Hepatocyte (in vitro differentiated cells): ENCODE measurements around the gene LRRN4CL. TPM values are rescaled to one million over a fixed set of nuclear protein-coding genes. Genes with fewer than 3 reads are reported as not detected.

Experiments used
- DNase-seq: peaks from one replicate; pipeline ENCODE4 v3.0.0-alpha.2; 2016; ENCODE audit warnings: low spot score
- H2AFZ ChIP-seq: fragments of 200-600 bp; sonication (generic); 2 replicates; pipeline ENCODE4 v1.6.0; 2016; ENCODE audit warnings: antibody characterized with exemption, mild to moderate bottlenecking
- H3K27ac ChIP-seq: fragments of 200-600 bp; sonication (generic); 2 replicates; pipeline ENCODE4 v1.5.1; 2016; ENCODE audit warnings: mild to moderate bottlenecking
- H3K27me3 ChIP-seq: fragments of 200-600 bp; sonication (generic); 2 replicates; pipeline ENCODE4 v1.6.1; 2016
- H3K36me3 ChIP-seq: fragments of 200-600 bp; sonication (generic); replicated peaks from 2 replicates; pipeline ENCODE4 v1.5.1; 2016; ENCODE audit warnings: low read depth; ENCODE audit not compliant: insufficient read depth
- H3K4me1 ChIP-seq: fragments of 200-600 bp; sonication (generic); 2 replicates; pipeline ENCODE4 v1.5.1; 2016; ENCODE audit warnings: mild to moderate bottlenecking, moderate library complexity; ENCODE audit not compliant: insufficient read depth
- H3K4me2 ChIP-seq: fragments of 200-600 bp; sonication (generic); 2 replicates; pipeline ENCODE4 v1.6.0; 2016
- H3K4me3 ChIP-seq: fragments of 200-600 bp; sonication (generic); 2 replicates; pipeline ENCODE4 v1.5.1; 2016; ENCODE audit warnings: mild to moderate bottlenecking
- H3K79me2 ChIP-seq: fragments of 200-600 bp; sonication (generic); 2 replicates; pipeline ENCODE4 v1.6.0; 2017; ENCODE audit warnings: mild to moderate bottlenecking
- H3K9me2 ChIP-seq: fragments of 200-600 bp; sonication (generic); replicated peaks from 2 replicates; pipeline ENCODE4 v1.6.0; 2017; ENCODE audit warnings: mild to moderate bottlenecking; ENCODE audit not compliant: insufficient read depth
- H3K9me3 ChIP-seq: fragments of 200-600 bp; sonication (generic); 2 replicates; pipeline ENCODE4 v1.5.1; 2016; ENCODE audit warnings: low read depth, mild to moderate bottlenecking
- H4K20me1 ChIP-seq: fragments of 200-600 bp; sonication (generic); 2 replicates; pipeline ENCODE4 v1.6.0; 2016; ENCODE audit warnings: mild to moderate bottlenecking; ENCODE audit not compliant: insufficient read depth, poor library complexity, severe bottlenecking
- EZH2 ChIP-seq: fragments of 200-600 bp; sonication (generic); IDR thresholded peaks from 2 replicates; pipeline ENCODE4 v1.6.1; 2016; ENCODE audit warnings: antibody characterized with exemption, mild to moderate bottlenecking, borderline replicate concordance
- EZH2phosphoT487 ChIP-seq: fragments of 200-600 bp; sonication (generic); IDR thresholded peaks from one replicate; pipeline ENCODE4 v1.6.1; 2018; ENCODE audit warnings: antibody characterized with exemption, mild to moderate bottlenecking, low read depth, moderate library complexity; ENCODE audit not compliant: unreplicated experiment, severe bottlenecking
- WGBS: methylation state at CpG from one replicate; pipeline ENCODE4 v1.1.6; 2016; ENCODE audit warnings: low lambda C conversion rate; ENCODE audit errors: missing lambda C conversion rate; 5-methylcytosine and 5-hydroxymethylcytosine counted together
- polyA plus RNA-seq: library from polyadenylated mRNA; unstranded; fragments of >200 nt; fragmentation: Nextera tagmentation; extraction: Ambion mirVana; gene quantifications from 2 replicates; pipeline ENCODE4 v1.2.1, GENCODE V29; 2016
- small RNA-seq: library from RNA; depleted of rRNA; stranded (forward); fragments of <200 nt; gene quantifications from one replicate; pipeline ENCODE3, GENCODE V24; 2014
- total RNA-seq: library from RNA; depleted of rRNA; stranded (reverse); fragments of >200 nt; gene quantifications from 2 replicates; pipeline ENCODE4 v1.2.3, GENCODE V29; 2014
- TF ChIP-seq, protein P1 (sequence below): fragments of 200-600 bp; sonication (generic); IDR thresholded peaks from 2 replicates; pipeline ENCODE4 v1.5.1; 2016; ENCODE audit warnings: antibody characterized with exemption, mild to moderate bottlenecking; ENCODE audit not compliant: poor library complexity

Gene LRRN4CL
- total and polyA plus RNA-seq, 2 experiments from 2014 or later: 0.40 to 0.41 TPM

DNA sequence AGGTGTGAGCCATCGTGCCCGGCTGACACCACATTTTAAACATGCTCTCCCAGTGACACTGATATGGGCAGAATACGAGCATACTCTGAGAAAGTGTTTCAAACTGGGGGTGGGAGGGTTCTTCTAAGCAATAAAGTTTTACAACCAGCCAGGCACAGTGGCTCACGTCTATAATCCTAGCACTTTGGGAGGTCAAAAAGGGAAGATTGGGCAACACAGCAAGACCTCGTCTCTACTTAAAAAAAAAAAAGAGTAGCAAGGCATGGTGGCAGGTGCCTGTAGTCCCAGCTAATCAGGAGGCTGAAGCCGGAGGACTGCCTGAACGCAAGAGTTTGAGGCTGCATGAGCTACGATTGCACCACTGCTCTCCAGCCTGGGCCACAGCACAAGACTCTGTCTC lies 45.1 kb downstream of the LRRN4CL start:
- no peaks in the 10 kb centered on the region for H3K36me3 ChIP-seq
- 71% methylated on average over 8 of the region's 8 CpGs for WGBS
- H3K9me3 ChIP-seq: no peaks in the 10 kb centered on the region
- DNase-seq: no peak
- no peak overlapping the region for H3K4me3 ChIP-seq
- H3K27ac ChIP-seq: peak overlapping the region; percentile 67
- peaks cover 10% of the 10 kb centered on the region for H3K4me1 ChIP-seq
- H3K9me2 ChIP-seq: no peaks in the 10 kb centered on the region
- TF ChIP-seq EZH2phosphoT487 (no peak), EZH2 (no peak)
- TF ChIP-seq, protein P1, sequence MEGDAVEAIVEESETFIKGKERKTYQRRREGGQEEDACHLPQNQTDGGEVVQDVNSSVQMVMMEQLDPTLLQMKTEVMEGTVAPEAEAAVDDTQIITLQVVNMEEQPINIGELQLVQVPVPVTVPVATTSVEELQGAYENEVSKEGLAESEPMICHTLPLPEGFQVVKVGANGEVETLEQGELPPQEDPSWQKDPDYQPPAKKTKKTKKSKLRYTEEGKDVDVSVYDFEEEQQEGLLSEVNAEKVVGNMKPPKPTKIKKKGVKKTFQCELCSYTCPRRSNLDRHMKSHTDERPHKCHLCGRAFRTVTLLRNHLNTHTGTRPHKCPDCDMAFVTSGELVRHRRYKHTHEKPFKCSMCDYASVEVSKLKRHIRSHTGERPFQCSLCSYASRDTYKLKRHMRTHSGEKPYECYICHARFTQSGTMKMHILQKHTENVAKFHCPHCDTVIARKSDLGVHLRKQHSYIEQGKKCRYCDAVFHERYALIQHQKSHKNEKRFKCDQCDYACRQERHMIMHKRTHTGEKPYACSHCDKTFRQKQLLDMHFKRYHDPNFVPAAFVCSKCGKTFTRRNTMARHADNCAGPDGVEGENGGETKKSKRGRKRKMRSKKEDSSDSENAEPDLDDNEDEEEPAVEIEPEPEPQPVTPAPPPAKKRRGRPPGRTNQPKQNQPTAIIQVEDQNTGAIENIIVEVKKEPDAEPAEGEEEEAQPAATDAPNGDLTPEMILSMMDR: no peak
- H3K79me2 ChIP-seq: peaks cover 67% of the 10 kb centered on the region
- no peaks in the 10 kb centered on the region for H4K20me1 ChIP-seq
- H2AFZ ChIP-seq: no peak overlapping the region
- H3K27me3 ChIP-seq: no peaks in the 10 kb centered on the region
- peak overlapping the region; percentile 97 for H3K4me2 ChIP-seq

Small RNA genes lying within 50 kb of the gene (small RNA-seq; reads per million reads assigned to genes)
- gene SNORA57: not detected

Other genes starting within 250 kb of the LRRN4CL start
- gene AHNAK, start 142.7 kb downstream of the LRRN4CL start, total RNA-seq: 218 and 237 TPM in 2 replicates
- gene AHNAK, start 142.7 kb downstream of the LRRN4CL start, polyA plus RNA-seq: 38.0 and 47.6 TPM in 2 replicates
- gene EEF1G, start 115.6 kb downstream of the LRRN4CL start, total RNA-seq: 1,612 and 1,634 TPM in 2 replicates
- gene EEF1G, start 115.6 kb downstream of the LRRN4CL start, polyA plus RNA-seq: 501 and 526 TPM in 2 replicates
- gene TUT1, start 98.0 kb downstream of the LRRN4CL start, total RNA-seq: 6.7 and 11.7 TPM in 2 replicates
- gene TUT1, start 98.0 kb downstream of the LRRN4CL start, polyA plus RNA-seq: 14.2 and 16.5 TPM in 2 replicates
- 46.8 and 53.1 TPM in 2 replicates for gene MTA2, start 87.7 kb downstream of the LRRN4CL start, total RNA-seq
- 17.1 and 25.6 TPM in 2 replicates for gene MTA2, start 87.7 kb downstream of the LRRN4CL start, polyA plus RNA-seq
- gene EML3, start 76.8 kb downstream of the LRRN4CL start, total RNA-seq: 18.3 and 21.6 TPM in 2 replicates
- 22.6 and 51.0 TPM in 2 replicates for gene EML3, start 76.8 kb downstream of the LRRN4CL start, polyA plus RNA-seq
- gene ROM1, start 76.3 kb downstream of the LRRN4CL start, total RNA-seq: 1.5 and 1.9 TPM in 2 replicates
- gene ROM1, start 76.3 kb downstream of the LRRN4CL start, polyA plus RNA-seq: 2.1 and 3.2 TPM in 2 replicates
- 32.3 and 34.4 TPM in 2 replicates for gene B3GAT3, start 67.5 kb downstream of the LRRN4CL start, total RNA-seq
- gene B3GAT3, start 67.5 kb downstream of the LRRN4CL start, polyA plus RNA-seq: 59.6 and 61.4 TPM in 2 replicates
- 251 and 254 TPM in 2 replicates for gene GANAB, start 42.9 kb downstream of the LRRN4CL start, total RNA-seq
- 212 and 232 TPM in 2 replicates for gene GANAB, start 42.9 kb downstream of the LRRN4CL start, polyA plus RNA-seq
- 12.6 and 18.7 TPM in 2 replicates for gene INTS5, start 36.2 kb downstream of the LRRN4CL start, total RNA-seq
- gene INTS5, start 36.2 kb downstream of the LRRN4CL start, polyA plus RNA-seq: 19.1 and 21.1 TPM in 2 replicates
- 63.7 and 80.4 TPM in 2 replicates for gene C11orf98, start 24.3 kb downstream of the LRRN4CL start, total RNA-seq
- gene C11orf98, start 24.3 kb downstream of the LRRN4CL start, polyA plus RNA-seq: 116 and 133 TPM in 2 replicates
- 10.0 and 22.5 TPM in 2 replicates for gene CSKMT, start 24.2 kb downstream of the LRRN4CL start, total RNA-seq
- 5.7 and 7.1 TPM in 2 replicates for gene CSKMT, start 24.2 kb downstream of the LRRN4CL start, polyA plus RNA-seq
- gene UQCC3, start 17.9 kb downstream of the LRRN4CL start, total RNA-seq: 8.9 and 11.1 TPM in 2 replicates
- 17.0 and 19.0 TPM in 2 replicates for gene UQCC3, start 17.9 kb downstream of the LRRN4CL start, polyA plus RNA-seq
- gene LBHD1, start 17.3 kb downstream of the LRRN4CL start, total RNA-seq: 5.4 and 11.2 TPM in 2 replicates
- 6.5 and 6.7 TPM in 2 replicates for gene LBHD1, start 17.3 kb downstream of the LRRN4CL start, polyA plus RNA-seq
- gene UBXN1, start 10.5 kb downstream of the LRRN4CL start, total RNA-seq: 73.0 and 74.1 TPM in 2 replicates
- gene UBXN1, start 10.5 kb downstream of the LRRN4CL start, polyA plus RNA-seq: 73.2 and 73.8 TPM in 2 replicates
- gene BSCL2, start 17.9 kb upstream of the LRRN4CL start, total RNA-seq: 39.3 and 49.2 TPM in 2 replicates
- gene BSCL2, start 17.9 kb upstream of the LRRN4CL start, polyA plus RNA-seq: 78.7 and 81.0 TPM in 2 replicates
- 0.23 and 0.24 TPM in 2 replicates for gene GNG3, start 18.1 kb upstream of the LRRN4CL start, total RNA-seq
- gene GNG3, start 18.1 kb upstream of the LRRN4CL start, polyA plus RNA-seq: 0.41 and 1.2 TPM in 2 replicates
- 14.0 and 15.4 TPM in 2 replicates for gene HNRNPUL2, start 37.9 kb upstream of the LRRN4CL start, total RNA-seq
- gene HNRNPUL2, start 37.9 kb upstream of the LRRN4CL start, polyA plus RNA-seq: 2.3 and 3.7 TPM in 2 replicates
- gene TTC9C, start 39.0 kb upstream of the LRRN4CL start, total RNA-seq: 26.3 and 35.0 TPM in 2 replicates
- 35.4 and 39.9 TPM in 2 replicates for gene TTC9C, start 39.0 kb upstream of the LRRN4CL start, polyA plus RNA-seq
- gene ZBTB3, start 64.6 kb upstream of the LRRN4CL start, total RNA-seq: 7.0 and 11.0 TPM in 2 replicates
- gene ZBTB3, start 64.6 kb upstream of the LRRN4CL start, polyA plus RNA-seq: 4.0 and 4.3 TPM in 2 replicates
- gene POLR2G, start 72.0 kb upstream of the LRRN4CL start, total RNA-seq: 96.5 and 110 TPM in 2 replicates
- 171 and 195 TPM in 2 replicates for gene POLR2G, start 72.0 kb upstream of the LRRN4CL start, polyA plus RNA-seq
- 20.5 and 23.2 TPM in 2 replicates for gene TAF6L, start 81.9 kb upstream of the LRRN4CL start, total RNA-seq
- gene TAF6L, start 81.9 kb upstream of the LRRN4CL start, polyA plus RNA-seq: 35.9 and 36.0 TPM in 2 replicates
- 78.0 and 99.1 TPM in 2 replicates for gene TMEM179B, start 97.9 kb upstream of the LRRN4CL start, total RNA-seq
- gene TMEM179B, start 97.9 kb upstream of the LRRN4CL start, polyA plus RNA-seq: 163 and 172 TPM in 2 replicates
- 28.4 and 31.9 TPM in 2 replicates for gene TMEM223, start 102.5 kb upstream of the LRRN4CL start, total RNA-seq
- 30.3 and 36.1 TPM in 2 replicates for gene TMEM223, start 102.5 kb upstream of the LRRN4CL start, polyA plus RNA-seq
- 37.2 and 37.6 TPM in 2 replicates for gene NXF1, start 115.9 kb upstream of the LRRN4CL start, total RNA-seq
- gene NXF1, start 115.9 kb upstream of the LRRN4CL start, polyA plus RNA-seq: 71.9 and 91.4 TPM in 2 replicates
- 35.4 and 37.3 TPM in 2 replicates for gene STX5, start 142.5 kb upstream of the LRRN4CL start, total RNA-seq
- 49.7 and 50.4 TPM in 2 replicates for gene STX5, start 142.5 kb upstream of the LRRN4CL start, polyA plus RNA-seq
- gene TEX54, start 143.3 kb upstream of the LRRN4CL start, total RNA-seq: not detected in 2 replicates
- gene TEX54, start 143.3 kb upstream of the LRRN4CL start, polyA plus RNA-seq: 1.8 and 3.5 TPM in 2 replicates
- 28.0 and 30.9 TPM in 2 replicates for gene WDR74, start 150.1 kb upstream of the LRRN4CL start, total RNA-seq
- gene WDR74, start 150.1 kb upstream of the LRRN4CL start, polyA plus RNA-seq: 28.9 and 34.1 TPM in 2 replicates
- gene SLC3A2, start 191.4 kb upstream of the LRRN4CL start, total RNA-seq: 335 and 573 TPM in 2 replicates
- gene SLC3A2, start 191.4 kb upstream of the LRRN4CL start, polyA plus RNA-seq: 456 and 476 TPM in 2 replicates
- gene CHRM1, start 231.8 kb upstream of the LRRN4CL start, total RNA-seq: not detected in 2 replicates
- not detected in 2 replicates for gene CHRM1, start 231.8 kb upstream of the LRRN4CL start, polyA plus RNA-seq